ENCODE data around the gene SRGN. TPM values are rescaled to one million over a fixed set of nuclear protein-coding genes. Genes with fewer than 3 reads are reported as not detected.

The SRGN gene
- total and polyA plus RNA-seq, 2 of the 13 experiments (the other 11 are each of a cell fraction or from before 2014, with no cell fraction given), result 0.09 TPM; not detected in 1

DNA sequence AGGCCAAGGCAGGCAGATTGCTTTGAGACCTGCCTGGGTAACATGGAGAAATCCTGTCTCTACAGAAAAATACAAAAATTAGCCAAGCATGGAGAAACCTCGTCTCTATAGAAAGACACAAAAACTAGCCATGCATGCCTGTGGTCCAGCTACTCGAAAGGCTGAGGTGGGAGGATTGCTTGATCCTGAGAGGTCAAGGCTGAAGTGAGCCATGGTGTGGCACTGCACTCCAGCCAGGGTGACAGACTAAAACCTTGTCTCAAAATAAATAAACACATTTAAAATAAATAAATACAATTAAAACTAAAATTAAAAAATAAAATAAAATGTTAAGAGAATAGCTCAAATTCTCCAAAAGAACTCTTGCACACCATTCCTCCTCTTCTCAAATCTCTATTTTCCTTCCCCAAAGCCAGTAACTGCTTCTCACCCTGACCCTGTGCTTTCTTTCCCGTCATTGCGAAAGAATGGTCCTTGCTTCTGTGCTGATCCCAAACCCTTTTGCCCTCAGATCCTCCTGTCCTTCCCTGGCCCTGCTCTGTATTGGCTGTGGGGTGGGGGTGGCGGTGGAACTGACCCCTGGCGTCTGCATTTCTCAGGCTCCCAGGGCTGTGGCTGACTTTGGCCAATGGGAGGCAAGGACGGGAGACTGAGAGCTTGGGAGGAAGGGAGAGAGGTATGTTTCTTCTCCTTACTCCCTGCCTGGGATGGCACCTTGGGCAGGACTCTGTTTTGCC lies 12.4 kb downstream of the SRGN start:
- DNase-seq (ENCODE audit: low spot score) (no peak), FAIRE-seq (no peak), ATAC-seq (no peak)
- Histone ChIP-seq H3K9ac (ENCODE audit: insufficient read depth, low read depth, low read length) (no peak overlapping the region), H3K36me3 (replicated peaks in 1 of 2; ENCODE audit: control insufficient read depth in 1 of 2, insufficient read depth in 2 of 2, low read length in 2 of 2) (no peaks in the 10 kb centered on the region), H2AFZ (ENCODE audit: low read length) (no peak overlapping the region), H3K27me3 (ENCODE audit: control insufficient read depth in 1 of 2, insufficient read depth in 2 of 2, low read length in 2 of 2) (peaks cover 0 to 7% of the 10 kb centered on the region in 2 experiments; a peak in 1 of 5 replicates), H3K4me3 (replicated peaks in 1 of 3; ENCODE audit: insufficient read depth in 1 of 3, low read depth in 2 of 3, low read length in 3 of 3) (no peak overlapping the region), H3K4me1 (ENCODE audit: insufficient read depth, low read length) (no peaks in the 10 kb centered on the region), H4K20me1 (ENCODE audit: insufficient read depth, low read length) (no peaks in the 10 kb centered on the region), H3K27ac (ENCODE audit: extremely low read length, insufficient read depth, low read length) (no peak overlapping the region), H3K4me2 (ENCODE audit: low read depth, low read length) (no peak overlapping the region), H3K9me3 (ENCODE audit: low read length) (no peaks in the 10 kb centered on the region), H3K79me2 (ENCODE audit: insufficient read depth, low read length) (no peaks in the 10 kb centered on the region)
- intact Hi-C loops (cut with micrococcal nuclease; ENCODE audit: unreplicated experiment), result no loop called here
- ChIA-PET POLR2A (no interaction called here), CTCF (ENCODE audit: low intra/inter-chr PET ratio, low total read pairs) (no interaction called here)
- TF ChIP-seq MTF1 (CRISPR knock-in tag; IDR thresholded peaks at IDR 0.05), result no peak
- no peak for TF ChIP-seq KLF6 (CRISPR knock-in tag; IDR thresholded peaks at IDR 0.05)
- no peak for TF ChIP-seq RORA (CRISPR knock-in tag; IDR thresholded peaks at IDR 0.05)
- TF ChIP-seq SP4 (CRISPR knock-in tag; IDR thresholded peaks at IDR 0.05), result no peak
- no peak for TF ChIP-seq AKAP8 (CRISPR knock-in tag; IDR thresholded peaks at IDR 0.05)
- TF ChIP-seq FLYWCH1 (CRISPR knock-in tag; IDR thresholded peaks at IDR 0.05), result no peak
- TF ChIP-seq ZNF17 (CRISPR knock-in tag; IDR thresholded peaks at IDR 0.05), result no peak
- no peak for TF ChIP-seq ZNF619 (CRISPR knock-in tag; IDR thresholded peaks at IDR 0.05)
- TF ChIP-seq NFE2 (CRISPR knock-in tag; IDR thresholded peaks at IDR 0.05), result no peak
- TF ChIP-seq CEBPG (CRISPR knock-in tag; IDR thresholded peaks at IDR 0.05), result 0 out of 2 replicates have a peak, but pooled peaks have one; percentile 9
- TF ChIP-seq ZNF263 (CRISPR knock-in tag; IDR thresholded peaks at IDR 0.05), result no peak
- peak; percentile 71; the same call in 1 of the 2 replicates for TF ChIP-seq CEBPB (IDR thresholded peaks at IDR 0.05; ENCODE audit: borderline replicate concordance, low read depth, low read length)
- no TSS peak for BruUV-seq (replicated peaks)
- WGBS (ENCODE audit: low lambda C conversion rate), result 11% methylated on average over 7 of the region's 7 CpGs
- in situ Hi-C loops (cut with HindIII; ENCODE audit: extremely low pct_ligation_motif_present, low pct_unique_long_range_greater_than_20kb), result no loop called here
